Effector memory CD4-positive, alpha-beta T cell (primary cell): Measurements from ENCODE around the gene XIST.
"Not testable (repeated sequence)": the region's sequence is repeated elsewhere in the genome, so short reads cannot be mapped to it uniquely, and the experiment has no call there.

Source experiments
- DNase-seq, 3 donors: peaks; one replicate each; pipeline ENCODE4 v3.0.0-alpha.2; 2020
- H3K27ac ChIP-seq: 2 replicates; pipeline ENCODE4 v1.7.0; 2013; ENCODE audit warnings: mild to moderate bottlenecking, low read length, moderate library complexity; ENCODE audit not compliant: insufficient read depth, poor library complexity, severe bottlenecking
- H3K27me3 ChIP-seq: replicated peaks from 2 replicates; pipeline ENCODE4 v1.7.0; 2013; ENCODE audit warnings: mild to moderate bottlenecking, low read length; ENCODE audit not compliant: insufficient read depth, control insufficient read depth, poor library complexity, severe bottlenecking
- H3K36me3 ChIP-seq: 2 replicates; pipeline ENCODE4 v1.7.0; 2013; ENCODE audit warnings: mild to moderate bottlenecking, low read length, moderate library complexity; ENCODE audit not compliant: control insufficient read depth, insufficient read depth
- H3K4me1 ChIP-seq: 2 replicates; pipeline ENCODE4 v1.7.0; 2013; ENCODE audit warnings: low read length, mild to moderate bottlenecking; ENCODE audit not compliant: control insufficient read depth, insufficient read depth, poor library complexity, severe bottlenecking
- H3K4me3 ChIP-seq: 2 replicates; pipeline ENCODE4 v1.7.0; 2013; ENCODE audit warnings: low read length, low read depth, mild to moderate bottlenecking; ENCODE audit not compliant: insufficient read depth, poor library complexity, severe bottlenecking
- H3K9me3 ChIP-seq: 2 replicates; pipeline ENCODE4 v1.7.0; 2013; ENCODE audit warnings: mild to moderate bottlenecking, low read length, moderate library complexity; ENCODE audit not compliant: control insufficient read depth

The XIST gene

DNA sequence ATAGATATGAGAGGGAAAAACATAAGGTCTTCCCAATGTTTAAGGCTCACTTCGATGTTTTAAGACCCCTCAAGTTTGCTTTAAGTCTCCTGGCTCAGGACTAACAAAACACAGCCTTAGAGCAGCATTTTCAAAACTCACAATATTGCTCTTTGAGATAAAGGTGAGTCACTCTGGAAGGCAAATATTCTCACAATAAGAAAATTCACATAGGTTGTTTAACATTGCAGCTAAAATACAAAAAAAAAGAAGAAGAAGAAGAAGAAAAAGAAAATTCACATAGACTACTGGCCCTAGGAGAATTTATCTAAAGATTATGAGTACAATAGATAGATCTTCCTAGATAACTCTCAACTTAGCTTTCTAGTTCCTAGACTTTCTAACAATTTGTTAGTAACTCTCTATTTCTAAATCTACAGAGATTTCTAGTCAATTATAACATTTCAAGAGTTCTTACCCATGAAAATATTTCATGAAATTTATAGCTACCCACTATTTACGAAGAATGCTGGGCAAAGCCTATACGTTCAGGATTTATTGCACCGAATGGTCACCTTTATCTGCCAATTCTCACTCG is 22.5 kb downstream of the XIST start:
- no peaks in the 10 kb centered on the region for H3K36me3 ChIP-seq
- DNase-seq: no peak
- H3K27me3 ChIP-seq: no peaks in the 10 kb centered on the region
- no peak overlapping the region for H3K27ac ChIP-seq
- H3K9me3 ChIP-seq: no peaks in the 10 kb centered on the region
- no peaks in the 10 kb centered on the region for H3K4me1 ChIP-seq
- H3K4me3 ChIP-seq: no peak overlapping the region

- Histone ChIP-seq H3K4me1 (no peaks in the 10 kb centered on the region), H3K4me3 (no peak overlapping the region), H3K27me3 (no peaks in the 10 kb centered on the region), H3K9me3 (no peaks in the 10 kb centered on the region), H3K27ac (no peak overlapping the region), H3K36me3 (no peaks in the 10 kb centered on the region)
- DNase-seq: no peak
These were observed 24.3 kb downstream of the XIST start for GRCh38 chrX:73828080-73828720.

- no peaks in the 10 kb centered on the region for H3K36me3 ChIP-seq
- no peaks in the 10 kb centered on the region for H3K27me3 ChIP-seq
- no peak for DNase-seq
- no peak overlapping the region for H3K27ac ChIP-seq
- no peaks in the 10 kb centered on the region for H3K9me3 ChIP-seq
- H3K4me3 ChIP-seq: no peak overlapping the region
- no peaks in the 10 kb centered on the region for H3K4me1 ChIP-seq
These were observed 25.1 kb downstream of the XIST start for GRCh38 chrX:73827406-73827805.

- H3K36me3 ChIP-seq: no peaks in the 10 kb centered on the region
- no peaks in the 10 kb centered on the region for H3K27me3 ChIP-seq
- no peak for DNase-seq
- no peak overlapping the region for H3K4me3 ChIP-seq
- H3K27ac ChIP-seq: no peak overlapping the region
- H3K9me3 ChIP-seq: no peaks in the 10 kb centered on the region
- H3K4me1 ChIP-seq: no peaks in the 10 kb centered on the region
These were observed 25.5 kb downstream of the XIST start for GRCh38 chrX:73826996-73827395.

GRCh38 chrX:73825569-73825968 is 26.9 kb downstream of the XIST start:
- H3K27me3 ChIP-seq: no peaks in the 10 kb centered on the region
- DNase-seq: no peak
- no peaks in the 10 kb centered on the region for H3K36me3 ChIP-seq
- H3K4me1 ChIP-seq: no peaks in the 10 kb centered on the region
- no peak overlapping the region for H3K27ac ChIP-seq
- no peak overlapping the region for H3K4me3 ChIP-seq
- H3K9me3 ChIP-seq: no peaks in the 10 kb centered on the region

- DNase-seq: no peak
- H3K4me3 ChIP-seq: no peak overlapping the region
- no peaks in the 10 kb centered on the region for H3K9me3 ChIP-seq
- no peaks in the 10 kb centered on the region for H3K27me3 ChIP-seq
- H3K27ac ChIP-seq: no peak overlapping the region
- no peaks in the 10 kb centered on the region for H3K36me3 ChIP-seq
- no peaks in the 10 kb centered on the region for H3K4me1 ChIP-seq
These were observed 29.0 kb downstream of the XIST start for GRCh38 chrX:73823473-73824004.

GRCh38 chrX:73822775-73823174 is 29.7 kb downstream of the XIST start:
- H3K27me3 ChIP-seq: no peaks in the 10 kb centered on the region
- H3K4me1 ChIP-seq: no peaks in the 10 kb centered on the region
- no peak for DNase-seq
- no peaks in the 10 kb centered on the region for H3K9me3 ChIP-seq
- no peak overlapping the region for H3K4me3 ChIP-seq
- H3K27ac ChIP-seq: no peak overlapping the region
- no peaks in the 10 kb centered on the region for H3K36me3 ChIP-seq

- DNase-seq: no peak
- Histone ChIP-seq H3K9me3 (no peaks in the 10 kb centered on the region), H3K27ac (no peak overlapping the region), H3K27me3 (no peaks in the 10 kb centered on the region), H3K4me1 (no peaks in the 10 kb centered on the region), H3K36me3 (no peaks in the 10 kb centered on the region), H3K4me3 (no peak overlapping the region)
These were observed 30.5 kb downstream of the XIST start for GRCh38 chrX:73821921-73822559.

GRCh38 chrX:73819864-73820558 is 32.5 kb downstream of the XIST start:
- not testable (repeated sequence) for H3K36me3 ChIP-seq, H3K4me3 ChIP-seq, DNase-seq, H3K27me3 ChIP-seq, H3K27ac ChIP-seq, H3K4me1 ChIP-seq, H3K9me3 ChIP-seq
